Measurements from ENCODE around the gene ADCY7.

Gene ADCY7

DNA sequence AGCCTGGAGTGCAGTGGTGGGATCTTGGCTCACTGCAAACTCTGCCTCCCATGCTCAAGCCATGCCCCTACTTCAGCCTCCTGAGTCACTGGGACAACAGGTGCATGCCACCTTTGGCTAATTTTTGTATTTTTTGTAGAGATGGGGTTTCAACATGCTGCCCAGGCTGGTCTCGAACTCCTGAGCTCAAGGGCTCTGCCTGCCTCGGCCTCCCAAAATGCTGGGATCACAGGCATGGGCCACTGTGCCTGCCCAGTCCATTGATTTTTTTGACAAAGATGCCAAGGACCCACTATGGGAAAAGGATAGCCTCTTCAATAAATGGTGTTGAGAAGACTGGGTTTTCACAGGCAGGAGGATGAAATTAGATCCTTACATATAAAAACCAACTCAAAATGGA is 10.8 kb upstream of the ADCY7 start:
- TF ChIP-seq, protein P1, sequence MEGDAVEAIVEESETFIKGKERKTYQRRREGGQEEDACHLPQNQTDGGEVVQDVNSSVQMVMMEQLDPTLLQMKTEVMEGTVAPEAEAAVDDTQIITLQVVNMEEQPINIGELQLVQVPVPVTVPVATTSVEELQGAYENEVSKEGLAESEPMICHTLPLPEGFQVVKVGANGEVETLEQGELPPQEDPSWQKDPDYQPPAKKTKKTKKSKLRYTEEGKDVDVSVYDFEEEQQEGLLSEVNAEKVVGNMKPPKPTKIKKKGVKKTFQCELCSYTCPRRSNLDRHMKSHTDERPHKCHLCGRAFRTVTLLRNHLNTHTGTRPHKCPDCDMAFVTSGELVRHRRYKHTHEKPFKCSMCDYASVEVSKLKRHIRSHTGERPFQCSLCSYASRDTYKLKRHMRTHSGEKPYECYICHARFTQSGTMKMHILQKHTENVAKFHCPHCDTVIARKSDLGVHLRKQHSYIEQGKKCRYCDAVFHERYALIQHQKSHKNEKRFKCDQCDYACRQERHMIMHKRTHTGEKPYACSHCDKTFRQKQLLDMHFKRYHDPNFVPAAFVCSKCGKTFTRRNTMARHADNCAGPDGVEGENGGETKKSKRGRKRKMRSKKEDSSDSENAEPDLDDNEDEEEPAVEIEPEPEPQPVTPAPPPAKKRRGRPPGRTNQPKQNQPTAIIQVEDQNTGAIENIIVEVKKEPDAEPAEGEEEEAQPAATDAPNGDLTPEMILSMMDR (IDR thresholded peaks at IDR 0.05; ENCODE audit: low read length, missing control alignments): no peak
- H3K4me3 ChIP-seq (replicated peaks; ENCODE audit: low read depth, low read length): no peak overlapping the region
- no peak for DNase-seq (ENCODE audit: low read depth)

DNA sequence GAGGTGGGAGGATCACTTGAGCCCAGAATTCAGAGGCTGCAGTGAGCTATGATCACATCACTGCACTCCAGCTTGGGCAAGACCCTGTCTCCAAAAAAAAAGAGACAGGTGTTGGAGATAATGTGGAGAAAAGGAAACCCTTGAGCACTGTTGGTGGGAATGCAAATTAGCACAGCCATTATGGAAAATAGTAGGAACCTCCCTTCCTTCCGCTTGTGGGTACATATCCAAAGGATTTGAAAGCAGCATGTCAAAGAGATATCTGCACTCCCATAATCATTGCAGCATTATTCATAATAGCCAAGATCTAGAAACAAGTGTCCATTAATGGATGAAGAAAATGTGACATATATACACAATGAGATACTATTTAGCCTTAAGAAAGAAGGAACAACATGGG is 9.7 kb upstream of the ADCY7 start:
- H3K4me3 ChIP-seq (replicated peaks; ENCODE audit: low read depth, low read length): no peak overlapping the region
- TF ChIP-seq, protein P1 (IDR thresholded peaks at IDR 0.05; ENCODE audit: low read length, missing control alignments): no peak
- DNase-seq (ENCODE audit: low read depth): no peak

DNA sequence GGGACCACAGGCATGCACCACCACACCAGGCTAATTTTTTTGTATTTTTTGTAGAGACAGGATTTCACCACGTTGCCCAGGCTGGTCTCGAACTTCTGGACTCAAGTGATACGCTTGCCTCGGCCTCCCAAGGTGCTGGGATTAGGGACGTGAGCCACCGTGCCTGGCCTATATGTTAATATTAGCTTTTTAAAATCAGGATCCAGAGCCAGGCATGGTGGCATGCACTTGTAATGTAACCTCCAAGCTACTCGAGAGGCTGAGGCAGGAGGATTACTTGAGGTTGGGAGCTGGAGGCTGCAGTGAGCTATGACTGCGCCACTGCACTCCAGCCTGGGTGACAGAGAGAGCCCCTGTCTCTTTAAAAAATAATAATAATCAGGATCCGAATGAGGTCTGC is 8.5 kb upstream of the ADCY7 start:
- DNase-seq (ENCODE audit: low read depth): no peak

DNA sequence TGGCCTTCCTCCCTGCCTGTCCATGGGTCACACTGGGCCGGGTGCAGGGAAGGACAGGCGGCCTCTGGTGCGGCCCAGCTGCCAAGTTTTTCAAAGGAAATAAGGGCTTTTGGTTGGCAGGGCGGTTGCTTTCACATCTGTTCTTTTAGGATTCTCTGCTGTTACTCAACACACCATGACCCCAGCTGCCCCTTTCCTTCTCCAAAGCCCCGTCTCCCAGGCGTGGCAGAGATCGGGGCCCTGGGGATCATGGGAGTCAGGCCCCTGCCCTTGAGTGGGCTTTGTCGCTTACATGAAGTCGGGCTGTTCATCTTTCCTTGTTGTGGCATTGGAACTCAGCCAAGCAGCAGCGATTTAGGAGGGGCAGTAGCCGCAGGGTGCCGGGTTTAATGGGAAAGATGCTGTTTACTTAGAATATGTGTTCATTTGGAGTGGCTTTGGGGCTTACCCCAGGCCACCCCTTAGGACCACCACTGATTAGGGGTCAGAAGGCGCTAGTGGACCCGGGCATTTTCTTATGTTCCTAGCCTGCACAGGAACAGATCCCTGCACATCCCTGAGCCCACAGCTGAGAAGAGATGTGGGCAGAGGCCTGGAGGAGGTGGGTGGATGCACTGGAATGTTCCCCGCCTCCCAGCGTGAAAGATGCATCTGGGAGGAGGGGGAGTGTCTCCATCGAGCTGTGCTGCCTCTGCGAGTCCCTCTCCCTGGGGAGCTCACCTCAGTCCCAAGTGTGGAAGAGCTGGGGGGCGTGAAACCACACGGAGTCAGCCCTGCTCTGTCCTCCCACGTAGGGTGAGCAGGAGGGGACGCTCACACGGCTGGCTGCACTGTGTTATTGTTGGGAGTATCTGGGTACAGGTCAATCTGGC is 6.8 kb upstream of the ADCY7 start:
- DNase-seq (ENCODE audit: low read depth): peak; percentile 35
- TF ChIP-seq, protein P1 (IDR thresholded peaks at IDR 0.05; ENCODE audit: low read length, missing control alignments): no peak
- no peak overlapping the region for H3K4me3 ChIP-seq (replicated peaks; ENCODE audit: low read depth, low read length)

More for the DNA sequence above, 8.5 kb upstream of the ADCY7 start:
- H3K4me3 ChIP-seq (replicated peaks; ENCODE audit: low read depth, low read length): no peak overlapping the region
- TF ChIP-seq, protein P1 (IDR thresholded peaks at IDR 0.05; ENCODE audit: low read length, missing control alignments): no peak

DNA sequence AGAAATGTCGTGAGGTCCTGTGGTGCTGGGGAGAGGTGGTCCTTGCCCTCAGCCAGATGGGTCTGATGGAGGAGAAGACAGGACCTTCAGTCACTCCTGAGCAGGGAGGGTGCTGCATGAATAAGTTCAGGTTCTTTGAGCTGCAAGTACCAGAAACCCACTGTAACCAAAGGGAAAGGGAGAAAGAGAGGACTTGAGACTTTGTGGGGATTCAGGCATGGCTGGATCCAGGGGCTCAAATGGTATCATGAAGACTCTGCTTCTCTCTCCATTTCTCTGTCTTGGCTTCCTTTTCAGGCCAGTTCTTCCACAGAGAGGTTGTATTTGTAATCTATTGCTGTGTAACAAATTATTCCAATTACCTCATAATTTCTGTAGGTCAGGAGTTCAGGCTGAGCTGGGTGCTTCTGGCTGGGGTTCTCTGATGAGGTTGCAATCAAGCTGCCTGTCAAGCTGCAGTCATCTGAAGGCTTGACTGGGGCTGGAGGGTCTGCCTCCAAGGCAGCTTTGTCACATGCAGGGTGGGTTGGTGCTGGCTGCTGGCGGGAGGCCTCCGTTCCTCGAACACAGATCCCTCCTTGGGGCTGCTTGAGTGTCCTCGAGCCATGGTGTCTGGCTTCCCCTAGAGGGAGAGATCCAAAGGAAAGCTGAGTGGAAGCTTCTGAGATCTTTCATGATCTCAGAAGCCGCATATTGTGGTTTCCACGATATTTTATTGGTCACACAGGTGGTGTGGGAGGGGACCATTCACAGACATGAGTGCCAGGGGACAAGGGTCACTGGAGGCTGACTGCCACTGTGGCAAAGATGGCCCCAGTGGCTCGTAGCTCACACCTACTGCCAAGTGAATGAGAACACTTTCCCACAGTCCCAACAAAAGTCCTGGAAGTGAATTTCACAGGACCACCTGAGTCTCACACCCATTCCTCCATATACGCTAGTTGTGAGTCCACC is 5.9 kb upstream of the ADCY7 start:
- no peak for DNase-seq (ENCODE audit: low read depth)
- no peak overlapping the region for H3K4me3 ChIP-seq (replicated peaks; ENCODE audit: low read depth, low read length)
- TF ChIP-seq, protein P1 (IDR thresholded peaks at IDR 0.05; ENCODE audit: low read length, missing control alignments): no peak

DNA sequence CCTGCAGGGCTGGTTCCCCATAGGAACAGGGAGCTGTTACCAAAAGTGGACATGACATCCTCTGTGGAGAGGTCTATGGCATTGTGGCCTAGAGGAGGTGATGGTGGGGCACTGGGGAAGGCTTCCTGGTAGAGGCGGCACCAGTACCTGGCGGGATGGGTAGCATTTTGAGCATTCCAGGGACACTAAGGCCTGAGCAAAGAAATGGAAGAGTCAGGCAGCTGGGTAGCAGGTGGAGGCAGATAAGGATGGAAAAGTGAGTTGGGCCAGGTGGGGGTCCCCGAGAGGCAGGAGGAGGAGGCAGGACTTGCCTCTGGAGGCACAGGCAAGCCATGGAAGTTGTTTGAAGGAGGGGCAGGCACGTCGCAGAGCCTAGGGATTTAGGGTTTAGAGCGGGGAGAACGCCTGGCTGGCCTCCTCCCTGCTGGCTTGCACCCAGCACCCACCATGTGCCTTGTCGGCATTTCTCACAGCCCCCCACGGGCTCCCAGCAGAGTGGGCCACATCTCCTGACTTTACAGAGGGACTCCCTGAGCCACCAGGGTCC is 5.1 kb upstream of the ADCY7 start:
- DNase-seq (ENCODE audit: low read depth): no peak
- TF ChIP-seq, protein P1 (IDR thresholded peaks at IDR 0.05; ENCODE audit: low read length, missing control alignments): no peak
- no peak overlapping the region for H3K4me3 ChIP-seq (replicated peaks; ENCODE audit: low read depth, low read length)
